Astrocyte of the cerebellum (primary cell): ENCODE measurements around the gene IGLON5.

Experiments
- DNase-seq: peaks from one replicate; pipeline ENCODE4 v3.0.0-alpha.2; 2011; ENCODE audit warnings: low read depth
- H3K4me3 ChIP-seq: 2 replicates; pipeline ENCODE4 v1.5.1; 2011; ENCODE audit warnings: mild to moderate bottlenecking, low read depth, low read length, moderate library complexity
- in situ Hi-C: cut with HindIII; loops from 2 replicates; pipeline ENCODE4 v1.10.0; 2017; ENCODE audit warnings: low sequenced_read_pairs
- TF ChIP-seq, protein P1 (sequence below): IDR thresholded peaks from 2 replicates; pipeline ENCODE4 v1.5.1; 2012; ENCODE audit warnings: low read length, low read depth, moderate library complexity, mild to moderate bottlenecking; ENCODE audit errors: missing control alignments

IGLON5 gene

DNA sequence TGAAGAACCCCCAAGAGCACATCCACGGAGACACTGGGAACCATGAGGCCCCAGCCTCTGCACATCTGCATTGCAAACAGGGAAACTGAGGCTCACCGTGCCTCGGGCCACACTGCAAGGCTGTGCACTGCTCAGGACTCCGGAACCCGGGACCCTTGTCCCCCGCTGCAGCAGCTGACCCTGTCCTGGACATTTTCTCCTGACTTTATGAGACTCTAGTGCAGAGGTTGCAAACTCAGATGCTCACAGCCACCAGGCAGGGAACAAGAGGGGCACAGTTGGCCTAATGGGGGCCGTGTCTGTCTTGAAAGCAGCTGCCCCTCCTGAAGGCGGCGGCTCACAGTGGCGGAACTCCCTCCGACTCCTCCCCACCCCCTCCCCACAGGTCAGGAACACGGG is 16.5 kb upstream of the IGLON5 start:
- in situ Hi-C loops, result no loop called here
- no peak for DNase-seq
- TF ChIP-seq, protein P1, sequence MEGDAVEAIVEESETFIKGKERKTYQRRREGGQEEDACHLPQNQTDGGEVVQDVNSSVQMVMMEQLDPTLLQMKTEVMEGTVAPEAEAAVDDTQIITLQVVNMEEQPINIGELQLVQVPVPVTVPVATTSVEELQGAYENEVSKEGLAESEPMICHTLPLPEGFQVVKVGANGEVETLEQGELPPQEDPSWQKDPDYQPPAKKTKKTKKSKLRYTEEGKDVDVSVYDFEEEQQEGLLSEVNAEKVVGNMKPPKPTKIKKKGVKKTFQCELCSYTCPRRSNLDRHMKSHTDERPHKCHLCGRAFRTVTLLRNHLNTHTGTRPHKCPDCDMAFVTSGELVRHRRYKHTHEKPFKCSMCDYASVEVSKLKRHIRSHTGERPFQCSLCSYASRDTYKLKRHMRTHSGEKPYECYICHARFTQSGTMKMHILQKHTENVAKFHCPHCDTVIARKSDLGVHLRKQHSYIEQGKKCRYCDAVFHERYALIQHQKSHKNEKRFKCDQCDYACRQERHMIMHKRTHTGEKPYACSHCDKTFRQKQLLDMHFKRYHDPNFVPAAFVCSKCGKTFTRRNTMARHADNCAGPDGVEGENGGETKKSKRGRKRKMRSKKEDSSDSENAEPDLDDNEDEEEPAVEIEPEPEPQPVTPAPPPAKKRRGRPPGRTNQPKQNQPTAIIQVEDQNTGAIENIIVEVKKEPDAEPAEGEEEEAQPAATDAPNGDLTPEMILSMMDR, result no peak
- no peak overlapping the region for H3K4me3 ChIP-seq

DNA sequence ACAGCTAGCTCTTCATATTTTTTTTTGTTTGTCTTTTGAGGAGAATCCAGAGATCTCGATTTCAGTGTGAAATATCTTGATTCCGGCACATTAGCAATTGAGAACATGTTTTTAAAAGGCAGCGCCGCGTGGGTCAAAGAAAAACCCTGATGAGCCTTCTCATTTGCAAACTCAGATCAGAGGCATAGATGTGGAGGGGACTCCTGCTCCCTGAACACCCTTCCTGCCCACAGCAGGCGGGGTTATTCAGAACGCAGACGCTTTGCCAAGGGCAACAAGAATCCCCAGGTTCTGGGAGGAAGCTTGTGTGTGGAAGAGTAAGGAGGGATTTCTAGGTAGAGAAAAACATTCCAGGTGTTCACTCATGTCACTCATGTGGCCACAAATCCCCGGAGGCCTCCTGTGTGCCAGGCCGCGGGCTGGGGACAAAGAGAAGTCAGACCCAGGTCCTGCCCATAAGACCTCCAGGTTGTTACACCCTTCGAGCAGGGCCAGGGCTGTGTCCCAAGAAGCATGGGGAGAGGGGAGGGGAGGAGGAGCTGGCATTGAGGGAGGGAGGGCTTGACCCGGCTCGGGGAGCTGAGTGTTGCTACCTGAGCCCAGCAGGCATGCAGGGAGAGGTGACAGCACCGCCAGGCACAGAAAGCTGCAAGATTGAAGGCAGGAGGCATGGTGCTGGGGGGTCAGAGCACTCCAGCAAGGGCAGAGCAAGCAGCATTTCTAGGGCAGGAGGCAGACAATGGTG is 15.9 kb upstream of the IGLON5 start:
- no peak overlapping the region for H3K4me3 ChIP-seq
- in situ Hi-C loops, result no loop called here
- DNase-seq, result no peak
- TF ChIP-seq, protein P1, result no peak

DNA sequence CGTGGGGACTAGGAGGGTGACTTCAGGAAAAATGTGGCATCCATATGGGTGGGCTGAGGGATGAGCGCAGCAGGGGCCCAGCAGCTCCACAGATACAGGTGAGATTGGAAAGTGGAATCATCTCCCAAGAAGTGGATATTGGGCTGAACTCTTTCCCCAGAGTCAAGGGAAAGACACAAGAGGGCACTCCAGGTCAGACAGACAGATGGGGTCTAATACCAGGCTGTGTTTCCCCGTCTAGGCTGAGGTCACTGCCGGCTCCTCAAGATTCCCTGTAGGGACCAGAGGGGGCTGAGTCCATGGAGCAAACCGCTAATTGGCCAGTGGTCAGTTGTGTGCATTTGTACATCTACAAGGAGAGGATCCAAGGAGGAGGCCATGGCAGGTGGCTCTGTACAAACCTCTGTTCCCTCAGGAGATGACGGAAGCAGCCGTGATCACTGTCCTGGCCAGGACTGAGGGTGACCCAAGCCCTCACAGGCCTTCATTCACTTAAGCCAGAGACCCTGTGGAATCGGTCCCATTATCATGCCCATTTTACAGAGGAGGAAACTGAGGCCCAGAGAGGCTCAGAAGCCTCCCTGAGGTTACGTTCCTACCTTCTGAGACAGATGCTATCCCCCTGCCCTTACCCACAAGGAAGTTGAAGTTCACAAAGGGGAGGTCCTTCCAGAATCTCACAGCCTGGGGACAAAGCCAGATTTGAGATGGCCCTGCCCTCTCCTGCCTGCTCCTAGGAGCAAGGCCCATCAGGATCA is 14.9 kb upstream of the IGLON5 start:
- no peak overlapping the region for H3K4me3 ChIP-seq
- DNase-seq, result no peak
- in situ Hi-C loops, result no loop called here
- TF ChIP-seq, protein P1, result no peak

DNA sequence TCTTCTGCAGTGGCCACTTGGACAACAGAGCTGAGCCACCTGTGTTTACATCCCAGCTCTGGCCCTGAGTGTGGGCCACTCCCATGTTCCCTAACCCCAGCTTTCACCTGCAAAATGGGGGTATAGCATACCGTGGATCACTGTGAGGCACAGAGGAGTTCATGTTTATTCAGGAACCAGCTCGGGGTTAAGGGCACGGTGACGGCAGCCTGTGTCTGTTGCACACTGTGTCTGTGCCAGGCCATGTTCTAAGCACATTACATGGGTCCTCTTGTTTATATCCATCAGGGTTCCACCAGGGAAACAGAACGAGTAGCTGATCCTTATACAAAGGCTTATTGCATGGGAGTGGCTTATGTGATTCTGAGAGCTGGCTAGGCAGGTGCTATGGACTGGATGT is 14.0 kb upstream of the IGLON5 start:
- H3K4me3 ChIP-seq, result no peak overlapping the region
- TF ChIP-seq, protein P1, result no peak
- no peak for DNase-seq
- in situ Hi-C loops, result no loop called here

DNA sequence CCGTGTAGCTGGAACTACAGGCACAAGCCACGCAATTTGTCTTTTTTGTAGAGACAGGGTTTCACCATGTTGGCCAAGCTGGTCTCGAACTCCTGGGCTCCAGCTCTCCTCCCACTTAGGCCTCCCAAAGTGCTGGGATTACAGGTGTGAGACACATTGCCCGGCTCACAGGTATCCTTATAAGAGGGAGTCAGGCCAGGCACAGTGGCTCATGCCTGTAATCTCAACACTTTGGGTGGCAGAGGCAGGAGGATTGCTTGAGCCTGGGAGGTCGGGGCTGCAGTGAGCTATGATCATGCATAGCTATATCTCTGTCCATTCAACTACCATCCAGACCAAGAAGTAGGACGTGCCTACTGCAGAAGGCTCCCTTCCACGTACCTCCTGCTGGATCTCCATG is 10.2 kb upstream of the IGLON5 start:
- in situ Hi-C loops, result no loop called here
- DNase-seq, result no peak
- TF ChIP-seq, protein P1, result no peak
- no peak overlapping the region for H3K4me3 ChIP-seq

DNA sequence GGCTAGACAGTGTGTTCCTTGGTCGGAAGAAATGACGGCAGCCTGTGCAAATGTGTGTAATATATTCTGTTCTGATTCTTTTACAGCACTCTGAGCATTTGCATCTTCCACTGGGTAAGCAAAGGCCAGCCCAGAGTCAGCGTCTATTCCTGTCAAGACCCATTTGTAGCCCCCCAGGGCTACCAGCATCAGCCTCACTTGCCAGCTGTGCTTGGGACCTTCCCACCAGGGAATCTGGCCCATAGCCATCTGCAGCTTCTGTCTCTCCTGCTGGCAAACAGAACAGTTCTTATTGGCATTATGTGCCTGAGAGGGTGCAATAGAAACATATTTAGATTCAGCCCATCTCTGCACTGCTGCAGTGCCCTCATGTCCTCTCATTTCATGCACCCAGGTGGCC is 6.0 kb upstream of the IGLON5 start:
- TF ChIP-seq, protein P1, result no peak

More for the DNA sequence above, 6.0 kb upstream of the IGLON5 start:
- H3K4me3 ChIP-seq, result no peak overlapping the region
- DNase-seq, result no peak
- in situ Hi-C loops, result no loop called here
